Endothelial cell of umbilical vein (primary cell): ENCODE data around the gene METTL27.

ENCODE experiments used
- CTCF ChIP-seq, 2 donors: IDR thresholded peaks; 1 replicate in 1 of 2; 2 replicates in 1 of 2; pipeline ENCODE4 v1.5.1; 2011; ENCODE audit warnings: low read length in 2 of 2, mild to moderate bottlenecking in 2 of 2, moderate library complexity in 2 of 2, control low read depth in 1 of 2, inconsistent platforms in 1 of 2, low read depth in 1 of 2; ENCODE audit not compliant: insufficient read depth in 1 of 2; ENCODE audit errors: extremely low read depth in 1 of 2
- EZH2 ChIP-seq: IDR thresholded peaks from 2 replicates; pipeline ENCODE4 v1.6.1; 2012; ENCODE audit warnings: borderline replicate concordance, low read depth, mild to moderate bottlenecking, moderate library complexity, low read length, inconsistent platforms; ENCODE audit not compliant: severe bottlenecking
- POLR2A ChIP-seq: IDR thresholded peaks from 2 replicates; pipeline ENCODE4 v1.6.1; 2012; ENCODE audit warnings: low read depth, mild to moderate bottlenecking, control low read depth, low read length

- TF ChIP-seq POLR2A: no peak
- TF ChIP-seq CTCF (IDR thresholded peaks at IDR 0.05; ENCODE audit: extremely low read depth in 1 of 2, insufficient read depth in 1 of 2, low read depth in 1 of 2, low read length in 2 of 2): no peak
- TF ChIP-seq EZH2: no peak
Observed at GRCh38 chr7:73817121-73817520, 25.2 kb downstream of the METTL27 start.
